ENCODE measurements around the gene MAP7D1.

MAP7D1 gene

DNA sequence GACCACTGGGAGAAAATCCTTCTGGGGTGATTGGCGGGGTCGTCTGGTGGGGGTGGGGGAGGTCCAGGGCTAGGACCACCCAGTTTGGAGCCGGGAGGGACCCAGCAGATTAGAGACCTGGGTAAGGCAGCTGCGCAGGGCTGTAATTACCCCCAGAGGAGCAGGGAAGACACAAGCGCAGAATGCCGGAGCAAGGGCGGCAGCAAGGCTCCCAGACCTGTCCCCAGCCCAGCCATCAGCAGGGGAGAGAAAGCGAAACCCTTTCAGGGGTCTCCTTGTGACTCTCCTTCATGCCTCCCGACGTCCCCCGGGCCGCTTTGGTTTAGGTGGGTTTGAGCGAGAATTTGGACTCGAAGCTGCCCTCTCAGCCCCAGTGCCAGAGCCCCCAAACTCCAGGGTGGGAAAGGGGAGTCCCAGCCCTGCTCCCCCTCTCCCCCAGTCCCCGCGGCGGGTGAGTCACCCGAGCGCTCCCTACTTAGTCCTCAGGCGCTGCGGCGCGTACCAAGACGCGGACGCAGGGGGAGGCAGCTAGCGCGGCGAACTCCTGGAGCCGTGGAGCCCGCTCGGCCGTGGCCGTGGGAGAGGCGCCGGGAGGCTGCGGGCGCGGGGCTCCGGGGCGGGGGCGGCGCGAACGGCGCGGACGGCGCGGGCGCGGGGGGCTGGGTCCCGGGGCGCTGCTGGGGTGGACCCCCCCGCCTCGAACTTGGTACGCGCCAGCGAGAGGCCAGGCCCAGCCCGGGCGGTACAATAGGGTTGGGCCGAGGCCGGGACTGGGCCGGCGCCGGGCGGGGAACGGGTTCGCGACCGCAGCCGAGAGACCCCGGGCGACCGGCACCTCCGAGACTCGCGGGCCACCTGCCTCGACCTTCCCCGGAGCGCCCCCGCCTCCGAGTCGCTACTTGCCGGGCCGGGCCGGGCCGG, at the start of gene MAP7D1:
TSS of gene MAP7D1 (plus strand) at position 753 of the 921 bp plus-strand sequence. CDS start 258 bp downstream, outside the sequence.
- peak; percentile 83 for DNase-seq

DNA sequence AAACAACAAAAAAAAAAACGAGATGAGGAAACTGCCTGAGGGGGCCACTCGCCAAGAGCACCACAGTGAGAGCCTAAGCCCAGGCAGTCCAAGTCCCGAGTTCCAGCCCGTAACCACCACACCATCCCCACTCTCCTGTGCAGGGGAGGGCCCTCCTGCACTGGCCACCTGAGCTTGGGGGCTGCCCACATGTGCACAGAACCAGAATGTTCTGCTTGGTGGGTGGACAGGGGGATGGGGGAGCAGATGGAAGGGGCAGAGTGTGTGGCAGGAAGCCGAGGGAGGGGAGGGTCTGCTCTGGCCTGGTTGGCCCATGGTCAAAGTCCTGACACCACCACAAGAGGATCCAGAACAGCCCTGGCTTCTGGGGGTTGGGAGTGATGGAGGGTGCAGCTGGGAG, 49.7 kb upstream of the MAP7D1 start:
- no peak for DNase-seq

DNA sequence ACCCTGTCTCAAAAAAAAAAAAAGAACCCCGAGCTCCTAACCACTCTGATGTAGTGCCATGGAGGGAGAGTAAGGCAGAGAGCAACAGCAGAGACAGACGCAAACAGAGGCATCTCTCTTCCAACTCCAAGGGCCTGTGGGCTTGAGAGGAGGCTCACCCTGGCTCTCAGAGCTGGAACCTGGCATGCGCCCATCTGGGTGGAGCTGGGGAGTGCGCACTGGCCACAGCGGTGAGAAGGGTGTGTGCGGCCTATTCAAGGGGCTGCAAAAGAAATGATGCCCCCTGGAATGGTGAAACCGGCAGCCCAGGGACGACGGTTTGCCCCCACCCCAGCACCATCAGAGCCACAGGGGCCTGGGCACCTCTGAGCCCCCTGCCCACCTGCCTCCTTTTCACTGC, 48.6 kb upstream of the MAP7D1 start:
- DNase-seq: no peak

DNA sequence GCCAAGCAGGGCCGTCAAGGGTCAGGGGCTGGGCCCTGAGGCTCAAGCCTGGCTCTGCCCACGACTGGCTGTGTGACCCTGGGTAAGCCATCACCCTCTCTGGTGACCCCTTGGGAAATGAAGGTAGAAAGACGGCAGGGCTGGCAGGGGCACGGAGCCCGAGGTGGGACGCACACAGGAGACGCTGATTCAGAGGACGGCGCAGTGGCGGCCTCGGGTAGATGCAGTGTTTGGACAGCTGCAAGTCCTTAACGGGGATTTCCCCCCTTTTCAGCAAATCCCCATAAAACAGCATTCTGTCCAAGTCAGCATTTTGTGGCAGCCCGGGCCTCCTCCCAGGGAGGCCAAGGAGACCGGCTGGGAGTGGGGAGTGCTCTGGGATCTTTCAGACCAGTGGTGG, 47.6 kb upstream of the MAP7D1 start:
- DNase-seq: no peak

DNA sequence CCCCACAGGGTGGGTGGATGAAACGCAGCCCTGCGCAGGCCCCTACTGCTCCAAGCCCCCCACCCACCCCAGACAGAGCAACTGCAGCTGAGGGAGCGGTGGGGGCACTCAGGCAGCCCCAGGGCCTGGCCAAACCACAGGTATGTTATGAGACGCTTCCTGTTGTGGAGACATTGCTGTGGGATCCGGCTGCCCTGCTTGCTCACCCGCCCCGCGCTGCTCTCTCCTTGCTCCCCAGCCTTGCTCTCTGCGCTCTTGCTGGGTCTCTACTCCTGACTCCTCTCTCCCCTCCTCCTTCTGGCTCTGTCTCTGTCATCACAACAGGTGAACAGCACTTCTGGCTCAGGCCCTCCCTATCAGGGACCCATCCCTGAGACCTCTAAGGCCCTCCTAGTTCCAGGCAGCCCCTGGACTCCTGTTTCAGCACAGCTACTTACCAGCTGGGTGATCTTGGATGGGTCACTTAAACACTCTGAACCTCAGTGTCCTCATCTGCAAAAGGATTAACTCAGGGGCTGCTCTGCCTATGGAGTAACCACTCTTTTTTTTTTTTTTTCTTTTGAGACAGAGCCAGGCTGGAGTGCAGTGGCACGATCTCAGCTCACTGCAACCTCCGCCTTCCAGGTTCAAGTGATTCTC, 46.8 kb upstream of the MAP7D1 start:
- no peak for DNase-seq

DNA sequence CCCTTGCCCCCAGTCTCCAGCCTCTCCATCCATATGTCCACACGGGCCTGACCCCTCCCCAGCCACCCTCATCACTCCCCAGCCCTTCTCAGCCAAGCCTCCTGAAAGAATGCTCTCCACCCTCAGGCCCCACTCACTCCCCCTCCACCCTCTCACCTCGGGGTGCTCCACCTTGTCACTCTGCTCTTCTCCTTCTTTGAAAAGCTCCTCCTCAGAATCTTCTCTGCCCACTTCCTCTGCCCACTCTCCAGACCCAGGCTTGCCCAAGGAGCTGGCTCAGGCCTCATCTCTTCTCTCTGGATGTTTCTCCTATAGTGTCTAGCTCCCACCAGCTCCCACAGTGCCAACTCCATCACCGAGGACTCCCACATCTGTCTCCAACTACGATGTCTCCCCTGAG, 44.8 kb upstream of the MAP7D1 start:
- DNase-seq: no peak

DNA sequence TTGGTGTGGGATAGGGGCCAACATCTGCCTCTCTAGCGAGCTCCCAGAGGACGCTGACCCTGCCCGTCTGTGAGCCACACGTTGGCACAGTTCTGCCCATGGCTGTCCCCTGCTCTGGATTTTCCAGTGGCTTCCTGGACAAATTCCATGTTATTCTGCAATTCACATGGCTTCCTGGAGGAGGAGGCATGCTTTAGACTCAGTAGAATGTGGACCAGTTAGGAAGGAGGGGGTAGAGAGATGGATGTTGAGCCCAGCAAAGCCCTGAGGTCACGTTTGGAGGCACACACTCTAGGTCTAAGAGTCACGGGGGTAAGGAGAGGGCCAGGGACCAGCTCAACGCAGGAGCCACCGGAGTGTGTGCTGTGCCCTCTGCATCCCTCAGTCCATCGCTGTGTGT, 43.1 kb upstream of the MAP7D1 start:
- no peak for DNase-seq

DNA sequence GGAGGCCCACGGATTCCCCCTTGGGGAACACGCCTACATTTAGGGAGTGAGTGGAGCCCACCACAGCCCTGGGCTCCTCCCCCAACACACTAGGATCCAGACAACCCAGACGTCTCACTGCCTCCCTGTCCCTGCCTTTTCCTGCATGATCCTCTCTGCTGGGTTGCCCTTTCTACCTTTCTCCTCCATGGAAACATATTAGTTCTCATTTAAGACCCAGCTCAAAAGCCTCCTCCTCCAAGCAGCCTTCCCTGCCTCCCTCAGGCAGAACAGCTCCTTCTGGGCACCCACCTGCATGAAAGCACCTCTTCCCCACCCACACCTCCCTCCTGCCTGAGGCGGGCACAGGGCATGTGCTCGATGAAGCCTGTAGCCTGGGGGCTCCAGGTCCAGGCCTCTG, 41.6 kb upstream of the MAP7D1 start:
- DNase-seq: no peak

DNA sequence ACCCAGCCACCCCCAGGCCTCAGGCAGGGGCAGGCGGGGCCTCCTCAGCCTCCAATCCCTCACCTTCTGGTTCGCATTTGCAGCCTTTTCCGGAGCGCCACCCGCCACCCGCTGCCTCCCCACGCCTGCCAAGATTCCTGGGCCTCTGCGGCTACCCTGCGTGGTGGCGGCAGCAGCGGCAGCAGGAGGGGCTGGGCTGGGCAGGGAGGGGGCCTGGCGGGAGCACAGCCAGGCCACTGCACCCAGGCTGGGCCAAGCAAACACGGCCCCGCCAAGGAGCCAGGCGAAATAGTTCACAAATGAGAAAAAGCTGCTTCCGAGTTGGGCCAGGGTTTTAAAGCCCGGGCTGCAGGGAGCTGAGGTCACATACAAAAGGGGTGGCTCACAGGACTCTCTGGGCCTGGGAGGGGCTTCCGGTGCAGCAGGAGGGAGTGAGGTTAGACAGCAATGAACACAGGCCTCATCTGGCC, 40.7 kb upstream of the MAP7D1 start:
- no peak for DNase-seq

DNA sequence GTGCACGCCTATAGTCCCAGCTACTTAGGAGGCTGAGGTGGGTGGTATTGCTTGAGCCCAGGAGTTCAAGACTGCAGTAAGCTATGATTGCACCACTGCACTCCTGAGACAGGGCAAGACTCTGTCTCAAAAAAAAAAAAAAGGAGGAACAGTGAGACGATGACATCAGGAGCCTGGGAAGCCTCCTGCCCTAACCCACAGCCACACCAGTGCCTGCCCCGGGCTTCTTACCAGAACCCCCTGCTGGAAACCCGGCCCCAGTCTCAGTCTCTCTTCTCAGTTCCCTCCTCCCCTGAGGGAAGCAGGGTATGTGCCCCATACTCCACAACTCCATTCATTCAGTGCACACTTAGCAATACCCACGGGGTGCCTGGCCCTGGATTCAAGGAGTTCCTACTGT, 40.0 kb upstream of the MAP7D1 start:
- no peak for DNase-seq

DNA sequence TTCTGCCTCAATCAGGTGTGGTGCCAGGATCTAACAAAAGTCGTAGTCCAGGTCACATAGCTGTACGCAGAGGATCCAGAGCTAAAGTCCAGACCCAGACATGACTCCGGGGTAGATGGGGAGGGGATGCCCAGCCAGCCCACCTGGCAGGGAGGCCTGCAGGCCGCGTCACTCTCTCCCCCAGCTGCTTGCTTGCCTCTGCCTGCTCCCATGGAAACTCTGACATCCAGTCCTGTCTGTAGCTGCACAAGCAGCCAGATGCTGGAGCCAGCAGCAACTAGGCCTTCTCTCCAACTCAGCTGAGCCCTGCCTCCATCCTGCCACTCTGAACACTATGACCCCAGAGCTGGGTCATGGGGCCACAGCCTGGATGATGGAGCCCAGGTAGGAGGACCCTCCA, 39.1 kb upstream of the MAP7D1 start:
- DNase-seq: no peak

DNA sequence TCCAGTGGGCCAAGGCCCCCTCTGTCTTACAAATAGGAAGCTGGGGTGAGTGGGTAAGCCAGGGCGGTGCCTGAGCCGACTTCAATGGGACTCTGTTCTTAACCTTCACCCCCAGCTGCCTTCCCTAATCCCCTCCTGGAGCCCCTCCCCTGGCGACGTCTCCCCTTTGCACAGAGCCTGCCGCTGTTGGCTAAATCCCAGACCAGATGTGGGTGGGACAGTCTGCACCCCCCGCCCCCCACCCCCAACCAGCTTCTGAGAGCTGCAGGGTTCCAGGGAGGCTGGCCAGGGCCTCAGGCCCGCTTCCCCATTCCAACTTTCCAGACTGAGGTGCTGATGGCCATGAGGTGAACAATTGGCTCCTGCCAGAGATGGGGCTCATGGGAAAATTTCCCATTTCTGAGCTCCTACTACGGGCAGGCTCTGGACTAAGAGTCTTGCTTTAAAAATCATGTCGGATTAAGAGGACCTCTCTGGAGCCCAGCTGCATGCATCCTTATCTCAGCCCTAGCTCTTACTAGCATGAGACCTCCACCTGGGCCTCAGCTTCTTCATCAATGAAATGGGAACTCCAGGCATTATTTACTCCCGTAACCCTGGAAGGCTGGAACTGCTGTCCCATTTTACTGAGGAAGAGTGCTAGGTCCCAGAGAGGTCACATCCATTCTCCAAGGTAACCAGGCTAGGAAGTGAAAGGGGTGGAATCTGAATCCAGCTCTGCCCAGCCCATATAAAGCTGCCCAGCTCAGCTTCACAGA, 37.3 kb upstream of the MAP7D1 start:
- no peak for DNase-seq

DNA sequence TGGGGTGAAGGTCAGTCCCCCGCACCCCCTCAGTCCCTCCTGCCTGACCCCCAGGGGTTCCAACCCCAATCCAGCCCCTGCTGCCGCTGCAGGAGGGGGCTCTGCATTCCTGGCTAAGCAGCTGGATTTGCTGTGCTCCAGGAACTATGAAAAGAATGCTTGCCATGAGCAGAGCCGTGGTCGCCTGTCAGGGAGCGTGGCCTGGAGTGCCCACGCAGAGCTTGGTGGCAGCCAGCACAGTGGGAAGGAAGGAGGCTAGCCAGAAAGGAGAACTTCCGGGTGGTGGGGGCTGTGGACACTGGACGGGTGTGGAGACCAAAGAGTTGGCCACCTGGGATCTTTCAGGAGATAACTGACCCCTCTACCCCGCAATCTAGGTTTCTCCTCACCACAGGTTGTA, 36.5 kb upstream of the MAP7D1 start:
- DNase-seq: no peak

DNA sequence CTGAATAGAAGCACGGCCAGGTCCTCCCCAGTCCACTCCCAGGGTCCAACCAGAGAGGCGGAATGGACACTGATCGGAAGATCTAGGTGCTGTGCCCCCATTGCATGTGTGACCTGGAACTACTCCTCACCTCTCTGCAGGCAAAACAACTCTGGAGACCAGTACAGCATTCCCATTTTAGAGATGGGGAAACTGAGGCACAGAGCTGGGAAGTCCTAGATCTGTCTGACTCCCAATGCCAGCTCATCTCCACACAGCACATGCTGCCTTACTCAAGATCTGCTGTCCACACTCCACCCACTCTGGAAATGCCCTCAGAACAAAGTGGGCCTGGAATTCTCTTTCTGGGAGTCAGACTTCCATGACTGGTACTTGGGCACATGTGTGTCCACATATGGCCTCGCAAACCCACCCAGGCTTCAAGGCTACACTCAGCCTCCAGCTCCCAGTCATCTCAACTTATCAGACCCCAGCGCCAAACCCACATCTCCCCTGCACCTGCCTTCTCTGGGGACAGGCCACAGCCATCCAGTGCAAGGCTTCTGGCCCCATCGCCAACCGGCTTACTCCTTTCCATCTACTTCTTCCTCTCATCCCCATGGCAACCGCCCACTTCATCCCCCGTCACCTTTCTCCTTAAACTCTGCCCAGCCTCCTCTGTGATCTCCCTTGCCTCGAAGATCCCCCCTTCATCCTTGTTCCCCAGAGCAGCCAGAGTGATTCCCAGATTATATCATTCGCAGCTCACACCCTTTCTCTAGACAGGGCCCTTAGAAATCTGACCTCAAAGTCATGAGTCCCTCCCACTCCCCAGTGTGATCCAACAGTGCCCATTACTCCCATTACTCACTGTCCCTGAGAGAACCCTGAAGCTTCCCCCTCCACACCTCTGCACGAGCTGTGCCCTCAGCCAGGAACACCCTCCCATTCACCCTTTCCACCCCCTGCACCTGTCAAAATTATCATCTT, 33.6 kb upstream of the MAP7D1 start:
- no peak for DNase-seq

DNA sequence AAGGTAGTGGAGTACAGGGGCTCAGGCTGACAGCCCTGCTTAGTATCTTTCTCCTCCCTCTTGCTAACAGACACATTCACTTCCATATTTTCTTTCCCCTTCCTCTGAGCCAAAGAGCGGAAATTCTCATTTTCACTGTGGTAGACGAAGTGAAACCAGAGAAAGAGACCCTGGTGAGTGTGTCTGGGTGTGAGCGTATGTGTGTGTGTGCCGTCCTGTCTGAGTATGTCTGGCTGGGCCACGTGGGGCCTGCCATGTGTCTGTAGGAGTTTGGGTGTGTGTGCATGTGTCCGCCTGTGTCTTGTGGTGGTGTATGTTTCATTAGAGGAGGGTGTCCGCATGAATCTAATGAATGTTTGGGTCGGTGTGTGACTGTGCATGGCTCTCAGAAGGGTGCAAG, 32.6 kb upstream of the MAP7D1 start:
- no peak for DNase-seq

DNA sequence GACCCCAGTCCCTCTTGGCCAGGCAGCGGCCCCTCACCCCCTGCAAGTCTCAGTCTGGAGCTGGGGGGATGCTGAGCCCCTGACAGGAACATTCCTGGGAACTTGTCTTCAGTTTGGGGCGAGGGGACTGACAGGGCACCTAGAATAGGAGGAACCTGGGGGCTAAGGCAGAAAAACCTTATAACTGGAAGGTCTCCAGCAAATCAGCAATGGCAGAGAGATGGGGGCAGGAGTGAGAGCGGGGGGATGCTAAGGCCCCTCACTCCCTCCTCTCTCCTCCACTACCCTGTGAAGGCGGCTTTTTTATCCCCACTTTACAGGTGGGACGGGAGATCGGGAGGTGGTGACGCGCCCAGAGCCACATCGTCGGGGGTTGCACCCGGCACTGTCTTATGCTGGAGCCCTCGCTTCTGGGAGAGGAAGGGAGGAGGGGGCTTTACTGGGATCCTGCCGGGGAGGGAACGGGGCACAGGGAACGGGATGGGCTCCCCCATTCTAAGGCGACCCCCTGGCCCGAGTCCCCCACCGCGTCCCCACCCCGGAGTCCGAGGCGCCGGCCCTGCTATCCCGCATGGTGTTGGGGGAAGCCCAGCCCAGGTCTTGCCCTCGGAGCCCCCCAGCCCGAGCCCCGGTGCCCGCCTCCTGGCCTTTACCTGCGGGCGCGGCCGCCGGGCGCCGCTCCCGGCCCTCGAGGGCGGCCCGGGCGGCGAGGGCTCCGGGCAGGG, 31.4 kb upstream of the MAP7D1 start:
- no peak for DNase-seq

DNA sequence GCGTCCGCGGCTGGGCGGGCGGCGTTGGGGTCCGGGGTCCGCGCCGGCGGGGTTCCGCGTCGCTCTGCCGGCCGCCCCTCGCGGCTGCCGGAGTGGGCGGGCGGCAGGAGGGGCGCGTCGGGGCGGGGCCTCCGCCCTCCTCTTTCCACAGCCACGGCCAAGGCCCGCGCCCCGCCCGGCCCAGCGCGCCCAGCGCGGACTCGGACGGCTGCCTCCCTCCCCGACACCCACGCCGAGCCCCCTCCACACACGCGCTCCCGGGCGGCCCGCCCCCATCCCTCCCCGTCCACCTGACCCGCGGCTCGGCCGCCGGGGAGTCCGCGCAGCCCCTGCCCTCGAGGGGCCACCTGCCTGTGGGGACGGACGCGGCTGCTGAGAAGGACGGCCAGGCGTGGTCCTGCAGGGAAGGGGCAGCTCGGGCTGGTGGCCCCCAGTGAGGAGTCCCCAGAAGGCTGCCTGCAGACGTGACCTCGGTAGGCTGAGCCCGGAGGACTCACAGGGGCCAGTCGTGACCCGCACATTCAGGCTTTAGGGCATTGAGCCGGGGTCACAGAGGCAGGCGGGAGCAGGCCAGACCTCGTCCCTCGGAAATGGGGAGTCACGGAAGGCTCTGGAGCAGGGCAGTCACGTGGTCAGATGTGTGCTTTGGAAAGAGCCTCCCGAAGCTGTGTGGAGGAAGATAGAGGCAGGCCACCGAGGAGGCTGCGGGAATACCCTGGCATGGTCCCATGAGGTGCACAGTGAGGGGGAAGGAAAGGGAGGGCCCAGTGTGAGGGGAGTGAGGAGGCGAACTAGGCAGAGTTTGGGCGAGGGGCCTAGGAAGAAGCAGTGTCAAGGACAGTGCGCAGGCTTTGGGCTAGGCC, 30.6 kb upstream of the MAP7D1 start, which contains the start of gene COL8A2:
TSS of gene COL8A2 (minus strand) at position 94 of the 863 bp plus-strand sequence. CDS start 24,980 bp downstream, outside the sequence.
- DNase-seq: peak in 2 of 3 experiments; percentile 10 to 13

DNA sequence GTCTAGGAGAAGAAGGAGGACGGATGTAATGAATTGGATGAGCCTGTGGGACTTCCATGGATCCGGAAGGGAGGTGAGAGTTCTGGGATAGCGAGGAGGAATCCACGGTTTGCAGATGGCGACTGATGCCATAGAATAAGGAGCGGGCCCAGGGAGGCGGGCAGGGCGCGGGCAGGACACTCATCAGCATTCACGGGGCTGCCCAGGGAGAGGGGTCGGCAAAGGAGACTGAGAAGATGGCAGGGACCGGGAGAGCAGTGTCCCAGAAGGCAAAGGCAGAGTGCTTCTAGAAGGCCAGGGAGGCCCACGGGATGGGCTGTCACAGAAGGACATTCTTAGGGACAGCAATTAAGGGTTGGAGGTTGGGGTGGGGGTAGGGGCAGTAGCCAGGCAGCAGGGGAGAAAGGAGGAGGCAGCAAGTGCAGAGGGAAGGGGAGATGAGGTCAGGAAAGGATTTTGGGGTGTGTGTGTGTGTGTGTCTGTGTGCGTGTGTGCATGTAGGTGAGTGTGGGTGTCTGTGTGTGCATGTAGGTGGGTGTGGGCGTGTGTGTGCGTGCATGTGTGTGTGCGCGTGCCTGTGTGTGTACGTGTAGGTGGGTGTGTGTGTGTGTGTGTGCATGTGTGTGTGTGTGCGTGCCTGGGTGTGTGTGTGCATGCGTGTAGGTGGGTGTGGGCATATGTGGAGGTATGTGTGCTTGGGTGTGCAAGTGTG, 29.8 kb upstream of the MAP7D1 start:
- no peak for DNase-seq

DNA sequence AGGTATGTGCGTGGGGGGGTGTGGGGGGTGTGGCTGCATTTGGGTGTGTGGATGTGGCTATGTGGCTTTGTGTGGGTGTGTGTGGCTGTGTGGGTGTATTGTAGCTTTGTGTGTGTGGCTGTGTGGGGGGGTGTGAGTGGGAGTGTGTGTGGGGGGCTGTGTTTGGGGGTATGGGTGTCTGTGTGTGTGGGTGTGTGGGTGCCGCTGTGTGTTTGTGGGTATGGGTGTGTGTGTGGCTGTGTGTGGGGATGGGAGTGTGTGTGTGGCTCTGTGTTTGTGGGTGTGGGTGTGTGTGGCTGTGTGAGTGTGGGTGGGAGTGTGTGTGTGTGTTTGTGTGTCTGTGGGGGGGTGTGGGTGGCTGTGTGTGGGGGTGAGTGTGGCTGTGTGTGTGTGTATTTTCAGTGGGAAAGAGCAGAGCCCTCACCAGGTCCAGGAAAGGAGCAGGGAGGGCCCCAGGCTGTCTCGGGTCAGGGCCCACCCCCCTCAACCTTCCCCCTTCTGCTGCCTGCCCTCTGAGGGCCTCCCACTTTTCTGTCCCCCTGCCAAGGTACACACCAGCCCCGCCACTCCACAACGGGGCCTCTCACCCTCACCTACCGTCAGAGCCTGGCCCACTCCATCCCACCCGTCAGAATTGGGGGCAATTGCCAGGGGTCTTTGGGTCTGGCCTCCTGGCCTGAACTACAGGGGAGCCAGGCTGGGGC, 29.0 kb upstream of the MAP7D1 start:
- DNase-seq: no peak

Measured in NCI-H1417 (cell line).